Tibial nerve (tissue), 4 donors: Measurements from ENCODE around the gene TRIM58.

Experiments used
- CTCF ChIP-seq, 5 experiments: fragments of 200-600 bp in 3 of 5; fragments of 450-650 bp in 2 of 5; sonication (generic) in 3 of 5; IDR thresholded peaks; one replicate each; pipeline ENCODE4 v1.5.1; 2016 to 2019; ENCODE audit warnings: antibody characterized with exemption in 5 of 5, mild to moderate bottlenecking in 3 of 5, moderate library complexity in 2 of 5
- EP300 ChIP-seq, 2 donors: sonication (generic); formaldehyde crosslinking; IDR thresholded peaks; one replicate each; pipeline ENCODE4 v1.6.1; 2017; ENCODE audit warnings: antibody characterized with exemption in 2 of 2, mild to moderate bottlenecking in 1 of 2

- TF ChIP-seq EP300 (IDR thresholded peaks at IDR 0.05) (no peak), CTCF (IDR thresholded peaks at IDR 0.05) (no peak)
Observed at GRCh38 chr1:247908766-247909165, 51.8 kb downstream of the TRIM58 start.
